HepG2 (cell line): ENCODE data around the gene CTDSPL2. TPM values are rescaled to one million over a fixed set of nuclear protein-coding genes. Genes with fewer than 3 reads are reported as not detected.

ENCODE experiments used
- KDM6A ChIP-seq: IDR thresholded peaks from 2 replicates; pipeline ENCODE4 v1.6.1; 2016; ENCODE audit warnings: low read depth
- KLF15 ChIP-seq: sonication (generic); formaldehyde crosslinking; IDR thresholded peaks from 2 replicates; pipeline ENCODE4 v1.8.1; 2023; ENCODE audit warnings: borderline replicate concordance, mild to moderate bottlenecking, inconsistent platforms, missing genetic modification reagents, mixed read lengths
- NFAT5 ChIP-seq: sonication (generic); formaldehyde crosslinking; IDR thresholded peaks from 2 replicates; pipeline ENCODE4 v1.4.0; 2020; ENCODE audit warnings: missing genetic modification reagents
- NONO ChIP-seq, 2 experiments: fragments of 450-650 bp in 1 of 2; sonication (generic) in 1 of 2; formaldehyde crosslinking in 1 of 2; IDR thresholded peaks in 1 of 2; conservative IDR thresholded peaks in 1 of 2; 2 replicates each; pipeline versions ENCODE4 v1.6.1 to v1.8.0; 2017 to 2022; ENCODE audit warnings: mild to moderate bottlenecking in 1 of 2, missing genetic modification reagents in 1 of 2, moderate library complexity in 1 of 2
- polyA plus RNA-seq, 8 experiments: library from polyadenylated mRNA; depleted of rRNA in 3 of 8; stranded (reverse) in 7 of 8; unstranded in 1 of 8; fragments of >200 nt; fragmentation: Illumina TruSeq in 4 of 8; extraction: Trizol in 4 of 8; gene quantifications; 2 replicates each; pipeline versions ENCODE4 v1.2.1 to v1.2.3, GENCODE V29; 2011 to 2016; ENCODE audit warnings: low read depth in 4 of 8, missing spikeins in 1 of 8, mixed read lengths in 1 of 8; ENCODE audit not compliant: insufficient read depth in 1 of 8
- total RNA-seq, 5 experiments: library from RNA; depleted of rRNA; stranded (reverse); fragments of >200 nt; fragmentation: Illumina TruSeq; extraction: Trizol; gene quantifications; 2 replicates each; pipeline ENCODE4 v1.2.3, GENCODE V29; 2016; ENCODE audit warnings: low read depth in 1 of 5
- TF ChIP-seq, protein P1 (sequence below): sonication (generic); formaldehyde crosslinking; IDR thresholded peaks from 2 replicates; pipeline ENCODE4 v1.4.0; 2020; ENCODE audit warnings: missing genetic modification reagents; ENCODE audit errors: not compliant biosample characterization
- TF ChIP-seq, protein P2 (sequence below): sonication (generic); formaldehyde crosslinking; IDR thresholded peaks from 2 replicates; pipeline ENCODE4 v1.4.0; 2020; ENCODE audit warnings: missing genetic modification reagents, borderline replicate concordance
- TF ChIP-seq, protein P3 (sequence below): sonication (generic); formaldehyde crosslinking; IDR thresholded peaks from 2 replicates; pipeline ENCODE4 v1.5.0; 2020; ENCODE audit warnings: missing genetic modification reagents
- TF ChIP-seq, protein P4 (sequence below): sonication (generic); formaldehyde crosslinking; IDR thresholded peaks from 2 replicates; pipeline ENCODE4 v1.4.0; 2020; ENCODE audit warnings: mild to moderate bottlenecking, missing genetic modification reagents, borderline replicate concordance

Gene CTDSPL2
- total and polyA plus RNA-seq, 2 of the 13 experiments (the other 11 are each of a cell fraction or from before 2014, with no cell fraction given), result 37.4 to 56.2 TPM

- TF ChIP-seq, protein P1, sequence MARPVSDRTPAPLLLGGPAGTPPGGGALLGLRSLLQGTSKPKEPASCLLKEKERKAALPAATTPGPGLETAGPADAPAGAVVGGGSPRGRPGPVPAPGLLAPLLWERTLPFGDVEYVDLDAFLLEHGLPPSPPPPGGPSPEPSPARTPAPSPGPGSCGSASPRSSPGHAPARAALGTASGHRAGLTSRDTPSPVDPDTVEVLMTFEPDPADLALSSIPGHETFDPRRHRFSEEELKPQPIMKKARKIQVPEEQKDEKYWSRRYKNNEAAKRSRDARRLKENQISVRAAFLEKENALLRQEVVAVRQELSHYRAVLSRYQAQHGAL (CRISPR knock-in tag), result no peak
- no peak for TF ChIP-seq KLF15 (CRISPR knock-in tag)
- no peak for TF ChIP-seq NONO (IDR thresholded peaks at IDR 0.05)
- TF ChIP-seq NONO (CRISPR knock-in tag; conservative IDR thresholded peaks at IDR 0.05), result no peak
- TF ChIP-seq, protein P2, sequence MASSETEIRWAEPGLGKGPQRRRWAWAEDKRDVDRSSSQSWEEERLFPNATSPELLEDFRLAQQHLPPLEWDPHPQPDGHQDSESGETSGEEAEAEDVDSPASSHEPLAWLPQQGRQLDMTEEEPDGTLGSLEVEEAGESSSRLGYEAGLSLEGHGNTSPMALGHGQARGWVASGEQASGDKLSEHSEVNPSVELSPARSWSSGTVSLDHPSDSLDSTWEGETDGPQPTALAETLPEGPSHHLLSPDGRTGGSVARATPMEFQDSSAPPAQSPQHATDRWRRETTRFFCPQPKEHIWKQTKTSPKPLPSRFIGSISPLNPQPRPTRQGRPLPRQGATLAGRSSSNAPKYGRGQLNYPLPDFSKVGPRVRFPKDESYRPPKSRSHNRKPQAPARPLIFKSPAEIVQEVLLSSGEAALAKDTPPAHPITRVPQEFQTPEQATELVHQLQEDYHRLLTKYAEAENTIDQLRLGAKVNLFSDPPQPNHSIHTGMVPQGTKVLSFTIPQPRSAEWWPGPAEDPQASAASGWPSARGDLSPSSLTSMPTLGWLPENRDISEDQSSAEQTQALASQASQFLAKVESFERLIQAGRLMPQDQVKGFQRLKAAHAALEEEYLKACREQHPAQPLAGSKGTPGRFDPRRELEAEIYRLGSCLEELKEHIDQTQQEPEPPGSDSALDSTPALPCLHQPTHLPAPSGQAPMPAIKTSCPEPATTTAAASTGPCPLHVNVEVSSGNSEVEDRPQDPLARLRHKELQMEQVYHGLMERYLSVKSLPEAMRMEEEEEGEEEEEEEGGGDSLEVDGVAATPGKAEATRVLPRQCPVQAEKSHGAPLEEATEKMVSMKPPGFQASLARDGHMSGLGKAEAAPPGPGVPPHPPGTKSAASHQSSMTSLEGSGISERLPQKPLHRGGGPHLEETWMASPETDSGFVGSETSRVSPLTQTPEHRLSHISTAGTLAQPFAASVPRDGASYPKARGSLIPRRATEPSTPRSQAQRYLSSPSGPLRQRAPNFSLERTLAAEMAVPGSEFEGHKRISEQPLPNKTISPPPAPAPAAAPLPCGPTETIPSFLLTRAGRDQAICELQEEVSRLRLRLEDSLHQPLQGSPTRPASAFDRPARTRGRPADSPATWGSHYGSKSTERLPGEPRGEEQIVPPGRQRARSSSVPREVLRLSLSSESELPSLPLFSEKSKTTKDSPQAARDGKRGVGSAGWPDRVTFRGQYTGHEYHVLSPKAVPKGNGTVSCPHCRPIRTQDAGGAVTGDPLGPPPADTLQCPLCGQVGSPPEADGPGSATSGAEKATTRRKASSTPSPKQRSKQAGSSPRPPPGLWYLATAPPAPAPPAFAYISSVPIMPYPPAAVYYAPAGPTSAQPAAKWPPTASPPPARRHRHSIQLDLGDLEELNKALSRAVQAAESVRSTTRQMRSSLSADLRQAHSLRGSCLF (CRISPR knock-in tag), result no peak
- TF ChIP-seq KDM6A, result no peak
- TF ChIP-seq, protein P3, sequence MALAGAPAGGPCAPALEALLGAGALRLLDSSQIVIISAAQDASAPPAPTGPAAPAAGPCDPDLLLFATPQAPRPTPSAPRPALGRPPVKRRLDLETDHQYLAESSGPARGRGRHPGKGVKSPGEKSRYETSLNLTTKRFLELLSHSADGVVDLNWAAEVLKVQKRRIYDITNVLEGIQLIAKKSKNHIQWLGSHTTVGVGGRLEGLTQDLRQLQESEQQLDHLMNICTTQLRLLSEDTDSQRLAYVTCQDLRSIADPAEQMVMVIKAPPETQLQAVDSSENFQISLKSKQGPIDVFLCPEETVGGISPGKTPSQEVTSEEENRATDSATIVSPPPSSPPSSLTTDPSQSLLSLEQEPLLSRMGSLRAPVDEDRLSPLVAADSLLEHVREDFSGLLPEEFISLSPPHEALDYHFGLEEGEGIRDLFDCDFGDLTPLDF (CRISPR knock-in tag), result no peak
- TF ChIP-seq, protein P4, sequence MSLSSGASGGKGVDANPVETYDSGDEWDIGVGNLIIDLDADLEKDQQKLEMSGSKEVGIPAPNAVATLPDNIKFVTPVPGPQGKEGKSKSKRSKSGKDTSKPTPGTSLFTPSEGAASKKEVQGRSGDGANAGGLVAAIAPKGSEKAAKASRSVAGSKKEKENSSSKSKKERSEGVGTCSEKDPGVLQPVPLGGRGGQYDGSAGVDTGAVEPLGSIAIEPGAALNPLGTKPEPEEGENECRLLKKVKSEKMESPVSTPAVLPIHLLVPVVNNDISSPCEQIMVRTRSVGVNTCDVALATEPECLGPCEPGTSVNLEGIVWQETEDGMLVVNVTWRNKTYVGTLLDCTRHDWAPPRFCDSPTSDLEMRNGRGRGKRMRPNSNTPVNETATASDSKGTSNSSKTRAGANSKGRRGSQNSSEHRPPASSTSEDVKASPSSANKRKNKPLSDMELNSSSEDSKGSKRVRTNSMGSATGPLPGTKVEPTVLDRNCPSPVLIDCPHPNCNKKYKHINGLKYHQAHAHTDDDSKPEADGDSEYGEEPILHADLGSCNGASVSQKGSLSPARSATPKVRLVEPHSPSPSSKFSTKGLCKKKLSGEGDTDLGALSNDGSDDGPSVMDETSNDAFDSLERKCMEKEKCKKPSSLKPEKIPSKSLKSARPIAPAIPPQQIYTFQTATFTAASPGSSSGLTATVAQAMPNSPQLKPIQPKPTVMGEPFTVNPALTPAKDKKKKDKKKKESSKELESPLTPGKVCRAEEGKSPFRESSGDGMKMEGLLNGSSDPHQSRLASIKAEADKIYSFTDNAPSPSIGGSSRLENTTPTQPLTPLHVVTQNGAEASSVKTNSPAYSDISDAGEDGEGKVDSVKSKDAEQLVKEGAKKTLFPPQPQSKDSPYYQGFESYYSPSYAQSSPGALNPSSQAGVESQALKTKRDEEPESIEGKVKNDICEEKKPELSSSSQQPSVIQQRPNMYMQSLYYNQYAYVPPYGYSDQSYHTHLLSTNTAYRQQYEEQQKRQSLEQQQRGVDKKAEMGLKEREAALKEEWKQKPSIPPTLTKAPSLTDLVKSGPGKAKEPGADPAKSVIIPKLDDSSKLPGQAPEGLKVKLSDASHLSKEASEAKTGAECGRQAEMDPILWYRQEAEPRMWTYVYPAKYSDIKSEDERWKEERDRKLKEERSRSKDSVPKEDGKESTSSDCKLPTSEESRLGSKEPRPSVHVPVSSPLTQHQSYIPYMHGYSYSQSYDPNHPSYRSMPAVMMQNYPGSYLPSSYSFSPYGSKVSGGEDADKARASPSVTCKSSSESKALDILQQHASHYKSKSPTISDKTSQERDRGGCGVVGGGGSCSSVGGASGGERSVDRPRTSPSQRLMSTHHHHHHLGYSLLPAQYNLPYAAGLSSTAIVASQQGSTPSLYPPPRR (CRISPR knock-in tag), result no peak; the same call in 1 of the 2 replicates
- TF ChIP-seq NFAT5, result no peak
Measured at GRCh38 chr15:44427756-44428724, 611 bp downstream of the CTDSPL2 start (continued).
